Lung (tissue), 12 donors: Measurements from ENCODE around the gene RFC2. TPM values are rescaled to one million over a fixed set of nuclear protein-coding genes. Genes with fewer than 3 reads are reported as not detected.
A peak's percentile ranks its signal among the peaks of the same experiment; 100 is the strongest.

Experiments used
- ATAC-seq: fragments of 200-7000 bp; cut with Tn5 transposase; one replicate; pipeline ENCODE4 v1.9.1; 2020; ENCODE audit warnings: moderate number of reproducible peaks; ENCODE audit not compliant: insufficient read depth, low FRiP score
- DNase-seq, 3 donors: peaks; one replicate each; pipeline ENCODE4 v3.0.0-alpha.2; 2013 to 2017
- H3K27ac ChIP-seq, 2 donors: one replicate each; pipeline ENCODE4 v1.5.1; 2013; ENCODE audit warnings: mild to moderate bottlenecking in 2 of 2, moderate library complexity in 2 of 2, control low read depth in 1 of 2, inconsistent platforms in 1 of 2, low read depth in 1 of 2, low read length in 1 of 2
- H3K27me3 ChIP-seq, 3 donors: one replicate each; pipeline ENCODE4 v1.5.1; 2013; ENCODE audit warnings: low read length in 2 of 3; ENCODE audit not compliant: control insufficient read depth in 3 of 3, insufficient read depth in 3 of 3
- H3K36me3 ChIP-seq, 4 donors: one replicate each; pipeline ENCODE4 v1.5.1; 2013; ENCODE audit warnings: low read length in 4 of 4, mild to moderate bottlenecking in 1 of 4, moderate library complexity in 1 of 4; ENCODE audit not compliant: control insufficient read depth in 4 of 4, insufficient read depth in 4 of 4
- H3K4me1 ChIP-seq, 5 donors: one replicate each; pipeline ENCODE4 v1.5.1; 2013; ENCODE audit warnings: low read length in 5 of 5, mild to moderate bottlenecking in 2 of 5, moderate library complexity in 1 of 5; ENCODE audit not compliant: control insufficient read depth in 5 of 5, insufficient read depth in 5 of 5
- H3K4me3 ChIP-seq: one replicate; pipeline ENCODE4 v1.5.1; 2013; ENCODE audit warnings: mild to moderate bottlenecking, control low read depth, moderate library complexity
- H3K9ac ChIP-seq, 2 donors: one replicate each; pipeline ENCODE4 v1.5.1; 2013; ENCODE audit warnings: low read length in 2 of 2, control low read depth in 1 of 2; ENCODE audit not compliant: insufficient read depth in 1 of 2
- H3K9me3 ChIP-seq, 4 donors: one replicate each; pipeline ENCODE4 v1.5.1; 2013; ENCODE audit warnings: low read length in 3 of 4, mild to moderate bottlenecking in 1 of 4, moderate library complexity in 1 of 4; ENCODE audit not compliant: control insufficient read depth in 4 of 4, insufficient read depth in 3 of 4
- CTCF ChIP-seq: IDR thresholded peaks from 2 replicates; pipeline ENCODE4 v1.5.1; 2012; ENCODE audit warnings: mild to moderate bottlenecking; ENCODE audit errors: control extremely low read depth, extremely low read depth
- WGBS, 2 donors: extraction: QIAGEN DNeasy Blood & Tissue Kit; methylation state at CpG; one replicate each; pipeline ENCODE4 v1.1.7; 2013; 5-methylcytosine and 5-hydroxymethylcytosine counted together
- polyA plus RNA-seq, 2 donors: library from polyadenylated mRNA; stranded (reverse); fragments of 200-250 nt; gene quantifications; one replicate each; pipeline ENCODE4 v1.2.1, GENCODE V29; 2013
- total RNA-seq, 2 donors: library from RNA; depleted of rRNA in 1 of 2; stranded (reverse); fragments of >200 nt in 1 of 2; gene quantifications; one replicate each; pipeline ENCODE4 v1.2.1, GENCODE V29; 2014 to 2021
- donor health status: control.
- donor health status: control.
- donor health status: Bipolar disorder and iron deficiency.
- donor health status: healthy.
- donor health status: DM: yes; HTN: yes; CAD: no.

RFC2 gene
- total and polyA plus RNA-seq, 4 donors = 14.5 to 23.8 (median 21.2) TPM

DNA sequence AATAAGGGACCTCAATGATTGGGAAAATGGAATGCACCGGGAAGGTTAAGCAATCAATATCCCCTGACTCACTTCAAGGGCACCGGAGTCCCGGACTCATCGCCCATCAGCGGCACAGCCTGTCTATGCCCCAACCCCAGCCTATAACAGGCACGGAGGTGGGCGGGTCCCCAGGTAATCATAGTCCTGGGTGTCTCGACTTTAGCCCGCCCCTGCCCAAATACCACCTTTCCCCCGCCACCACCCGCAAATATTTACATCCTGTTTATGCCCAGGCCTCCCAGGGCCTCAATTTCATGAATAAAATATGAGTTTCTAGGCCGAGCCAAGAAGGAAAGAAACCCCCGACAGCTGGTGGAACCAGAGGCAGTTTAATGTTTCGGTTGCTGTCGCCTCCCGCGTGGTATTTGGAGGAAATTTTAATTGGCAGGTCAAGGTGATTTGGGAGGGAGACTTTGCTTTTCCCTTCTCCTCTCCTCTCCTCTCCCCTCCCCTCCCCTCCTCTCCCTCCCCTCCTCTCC lies 15.6 kb upstream of the RFC2 start:
- Histone ChIP-seq H3K9ac (peak overlapping the region in 1 of 2 donors; percentile 61), H3K27me3 (no peaks in the 10 kb centered on the region), H3K4me1 (peaks cover 0 to 12% (median 0%) of the 10 kb centered on the region in 5 donors), H3K9me3 (no peaks in the 10 kb centered on the region), H3K36me3 (no peaks in the 10 kb centered on the region), H3K4me3 (peak overlapping the region; percentile 32), H3K27ac (no peak overlapping the region)
- ATAC-seq = no peak
- WGBS, 2 donors = 0 to 1% methylated on average over 17 of the region's 17 CpGs
- no peak for TF ChIP-seq CTCF
- DNase-seq = peak; percentile 85 to 93 (median 91)

DNA sequence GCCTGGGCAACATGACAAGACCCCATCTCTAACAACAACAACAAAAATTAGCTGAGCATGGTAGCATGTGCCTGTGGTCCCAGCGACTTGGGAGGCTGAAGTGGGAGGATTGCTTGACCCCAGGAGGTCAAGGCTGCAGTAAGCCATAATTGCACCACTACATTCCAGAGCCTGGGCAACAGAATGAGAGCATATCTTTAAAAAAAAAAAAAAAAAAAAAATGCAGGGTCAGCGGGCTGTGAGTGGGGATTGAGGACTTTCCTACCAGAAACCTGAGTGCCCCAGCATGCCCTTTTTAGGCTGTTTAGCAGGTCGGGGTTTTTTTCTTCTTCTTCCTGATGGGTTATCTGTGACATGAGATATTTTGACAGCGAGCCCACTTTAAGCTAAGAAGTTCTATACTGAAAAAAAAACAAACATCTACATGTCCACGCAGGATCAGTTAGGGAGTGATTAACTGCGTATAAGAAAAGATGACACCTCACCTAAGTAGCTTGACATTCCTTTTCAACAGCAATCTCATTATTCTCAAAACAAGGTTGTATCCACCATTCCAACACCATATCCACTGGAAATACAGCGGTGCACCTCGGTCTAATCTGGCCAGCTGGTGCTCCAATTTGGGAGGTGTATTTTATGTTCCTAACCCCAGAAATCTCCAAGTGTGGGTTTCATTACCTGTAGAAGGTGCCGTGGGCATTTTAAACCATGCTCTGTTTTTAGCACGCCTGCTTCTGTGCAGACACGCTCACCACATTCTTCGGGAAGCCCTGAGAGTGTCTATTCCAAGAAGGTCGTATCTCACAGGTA lies 13.8 kb upstream of the RFC2 start:
- no peak for DNase-seq
- H3K9ac ChIP-seq = no peak overlapping the region
- H3K27me3 ChIP-seq = no peaks in the 10 kb centered on the region
- no peaks in the 10 kb centered on the region for H3K36me3 ChIP-seq
- H3K4me3 ChIP-seq = no peak overlapping the region
- 72 to 78% methylated on average over 13 of the region's 13 CpGs for WGBS, 2 donors
- no peak for ATAC-seq
- no peak for TF ChIP-seq CTCF
- H3K27ac ChIP-seq = no peak overlapping the region
- H3K9me3 ChIP-seq = no peaks in the 10 kb centered on the region
- peaks cover 0 to 12% (median 0%) of the 10 kb centered on the region in 5 donors for H3K4me1 ChIP-seq

GRCh38 chr7:74266191-74266963 lies 12.2 kb upstream of the RFC2 start:
- Histone ChIP-seq H3K4me1 (peaks cover 0 to 1% (median 0%) of the 10 kb centered on the region in 5 donors), H3K4me3 (no peak overlapping the region), H3K36me3 (no peaks in the 10 kb centered on the region), H3K9ac (no peak overlapping the region), H3K27ac (no peak overlapping the region), H3K27me3 (no peaks in the 10 kb centered on the region), H3K9me3 (no peaks in the 10 kb centered on the region)
- TF ChIP-seq CTCF = no peak
- WGBS, 2 donors = 56 to 65% methylated on average over 7 of the region's 7 CpGs
- no peak for DNase-seq
- ATAC-seq = no peak
